Measurements from ENCODE around the gene MIPEP. TPM values are rescaled to one million over a fixed set of nuclear protein-coding genes. Genes with fewer than 3 reads are reported as not detected.

The MIPEP gene
- total and polyA plus RNA-seq, 10 of the 15 experiments (the other 5 are each of a cell fraction or from before 2014, with no cell fraction given): 15.6 to 56.2 (median 29.8) TPM

DNA sequence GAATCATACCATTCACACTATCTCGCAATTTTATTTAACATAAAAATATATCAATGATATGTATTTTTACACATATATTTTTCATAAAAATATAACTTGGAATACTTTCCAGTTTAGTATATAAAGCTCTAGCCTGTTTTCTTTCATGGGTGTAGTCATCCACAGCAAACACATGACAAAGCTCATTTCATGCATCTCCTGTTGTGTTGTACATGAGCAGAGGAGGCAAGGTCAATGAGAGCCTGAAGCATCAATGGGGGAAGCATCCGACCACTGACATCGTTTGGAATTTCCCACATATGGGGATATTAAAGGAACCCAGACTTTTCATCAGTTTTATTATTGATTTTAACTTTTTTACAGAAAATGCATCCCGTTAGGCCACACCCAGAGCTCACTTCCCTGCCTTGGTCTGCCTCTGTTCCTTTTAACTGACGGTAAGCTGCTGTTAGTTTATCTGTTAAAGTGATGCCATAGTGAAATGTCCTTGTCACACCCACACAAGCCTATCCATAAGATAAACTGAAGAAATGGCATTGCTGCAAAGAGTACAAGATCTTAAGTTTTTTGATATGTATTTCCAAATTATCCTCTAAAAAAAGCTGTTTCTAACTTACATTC lies 44.0 kb downstream of the MIPEP start:
- ATAC-seq (peak; percentile 59), FAIRE-seq (no peak), DNase-seq (ENCODE audit: low read depth, low spot score) (no peak)
- ChIA-PET RAD21 (ENCODE audit: unreplicated experiment) (interaction anchor here (0.7 to 2.6 kb wide), 15 partner anchors 10 to 378 kb away, joined by 3 to 26 read pairs (median 4); no protein-coding TSS in a partner anchor), CTCF (interaction anchor here (0.6 to 3.0 kb wide), 18 partner anchors 11 to 137 kb away, joined by 3 to 17 read pairs (median 4); partner anchors contain the start of gene MIPEP), SMC1A (ENCODE audit: uncharacterized antibody, unreplicated experiment) (interaction anchor here (0.7 to 3.2 kb wide), 24 partner anchors 10 to 136 kb away, joined by 3 to 40 read pairs (median 6); no protein-coding TSS in a partner anchor), POLR2A (interaction anchor here (1.1 to 2.2 kb wide), 4 partner anchors 21 to 49 kb away, joined by 3 to 14 read pairs (median 3); no protein-coding TSS in a partner anchor)
- Histone ChIP-seq H3K9ac (ENCODE audit: control insufficient read depth, insufficient read depth, low read length) (peak overlapping the region; percentile 38; the same call in 1 of the 2 replicates), H3K9me3 (replicated peaks; ENCODE audit: control insufficient read depth, insufficient read depth, low read length) (no peaks in the 10 kb centered on the region), H3K4me3 (0 out of 2 replicates have a peak overlapping the region, but pooled peaks have one; percentile 26), H3K36me3 (ENCODE audit: control insufficient read depth in 2 of 2, insufficient read depth in 2 of 2, low read length in 1 of 2) (no peaks in the 10 kb centered on the region), H3K4me1 (ENCODE audit: control insufficient read depth, insufficient read depth, low read length) (peaks cover 56% of the 10 kb centered on the region), H4K20me1 (ENCODE audit: control insufficient read depth, insufficient read depth) (no peaks in the 10 kb centered on the region), H3K27me3 (replicated peaks in 1 of 2; ENCODE audit: control insufficient read depth in 2 of 2, insufficient read depth in 2 of 2, low read length in 1 of 2) (no peaks in the 10 kb centered on the region), H3K4me2 (ENCODE audit: control insufficient read depth, insufficient read depth) (peak overlapping the region; percentile 67), H3K79me2 (ENCODE audit: control insufficient read depth, insufficient read depth, low read length) (no peaks in the 10 kb centered on the region), H2AFZ (ENCODE audit: control insufficient read depth, low read depth, low read length) (no peak overlapping the region; the same call in 1 of the 2 replicates), H3K27ac (ENCODE audit: control insufficient read depth, insufficient read depth) (peak overlapping the region; percentile 82)
- in situ Hi-C loops (cut with MboI) (no loop called here), intact Hi-C loops (cut with micrococcal nuclease; ENCODE audit: unreplicated experiment) (loop anchor here (5.0 kb wide), 1 partner anchor 33 kb away; no protein-coding TSS in a partner anchor)
- 38% methylated on average over 5 of the region's 5 CpGs for WGBS (ENCODE audit: insufficient coverage, insufficient replicate concordance, low lambda C conversion rate, missing lambda C conversion rate)
- no TSS peak for BruUV-seq (replicated peaks)
- peak; percentile 75; the same call in 1 of the 2 replicates for TF ChIP-seq MTA3 (IDR thresholded peaks at IDR 0.05; ENCODE audit: borderline replicate concordance, low read length)
- TF ChIP-seq SMAD5 (IDR thresholded peaks at IDR 0.05; ENCODE audit: low read depth): peak; percentile 35; the same call in 1 of the 2 replicates
- TF ChIP-seq GABPA (IDR thresholded peaks at IDR 0.05; ENCODE audit: low read depth): no peak
- no peak for TF ChIP-seq RUNX3 (IDR thresholded peaks at IDR 0.05; ENCODE audit: low read length)
- no peak for TF ChIP-seq CREB1 (IDR thresholded peaks at IDR 0.05; ENCODE audit: low read depth)
- TF ChIP-seq, protein P1, sequence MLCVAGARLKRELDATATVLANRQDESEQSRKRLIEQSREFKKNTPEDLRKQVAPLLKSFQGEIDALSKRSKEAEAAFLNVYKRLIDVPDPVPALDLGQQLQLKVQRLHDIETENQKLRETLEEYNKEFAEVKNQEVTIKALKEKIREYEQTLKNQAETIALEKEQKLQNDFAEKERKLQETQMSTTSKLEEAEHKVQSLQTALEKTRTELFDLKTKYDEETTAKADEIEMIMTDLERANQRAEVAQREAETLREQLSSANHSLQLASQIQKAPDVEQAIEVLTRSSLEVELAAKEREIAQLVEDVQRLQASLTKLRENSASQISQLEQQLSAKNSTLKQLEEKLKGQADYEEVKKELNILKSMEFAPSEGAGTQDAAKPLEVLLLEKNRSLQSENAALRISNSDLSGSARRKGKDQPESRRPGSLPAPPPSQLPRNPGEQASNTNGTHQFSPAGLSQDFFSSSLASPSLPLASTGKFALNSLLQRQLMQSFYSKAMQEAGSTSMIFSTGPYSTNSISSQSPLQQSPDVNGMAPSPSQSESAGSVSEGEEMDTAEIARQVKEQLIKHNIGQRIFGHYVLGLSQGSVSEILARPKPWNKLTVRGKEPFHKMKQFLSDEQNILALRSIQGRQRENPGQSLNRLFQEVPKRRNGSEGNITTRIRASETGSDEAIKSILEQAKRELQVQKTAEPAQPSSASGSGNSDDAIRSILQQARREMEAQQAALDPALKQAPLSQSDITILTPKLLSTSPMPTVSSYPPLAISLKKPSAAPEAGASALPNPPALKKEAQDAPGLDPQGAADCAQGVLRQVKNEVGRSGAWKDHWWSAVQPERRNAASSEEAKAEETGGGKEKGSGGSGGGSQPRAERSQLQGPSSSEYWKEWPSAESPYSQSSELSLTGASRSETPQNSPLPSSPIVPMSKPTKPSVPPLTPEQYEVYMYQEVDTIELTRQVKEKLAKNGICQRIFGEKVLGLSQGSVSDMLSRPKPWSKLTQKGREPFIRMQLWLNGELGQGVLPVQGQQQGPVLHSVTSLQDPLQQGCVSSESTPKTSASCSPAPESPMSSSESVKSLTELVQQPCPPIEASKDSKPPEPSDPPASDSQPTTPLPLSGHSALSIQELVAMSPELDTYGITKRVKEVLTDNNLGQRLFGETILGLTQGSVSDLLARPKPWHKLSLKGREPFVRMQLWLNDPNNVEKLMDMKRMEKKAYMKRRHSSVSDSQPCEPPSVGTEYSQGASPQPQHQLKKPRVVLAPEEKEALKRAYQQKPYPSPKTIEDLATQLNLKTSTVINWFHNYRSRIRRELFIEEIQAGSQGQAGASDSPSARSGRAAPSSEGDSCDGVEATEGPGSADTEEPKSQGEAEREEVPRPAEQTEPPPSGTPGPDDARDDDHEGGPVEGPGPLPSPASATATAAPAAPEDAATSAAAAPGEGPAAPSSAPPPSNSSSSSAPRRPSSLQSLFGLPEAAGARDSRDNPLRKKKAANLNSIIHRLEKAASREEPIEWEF (IDR thresholded peaks at IDR 0.05; ENCODE audit: insufficient replicate concordance, low read depth, low read length): no peak
- TF ChIP-seq, protein P2, sequence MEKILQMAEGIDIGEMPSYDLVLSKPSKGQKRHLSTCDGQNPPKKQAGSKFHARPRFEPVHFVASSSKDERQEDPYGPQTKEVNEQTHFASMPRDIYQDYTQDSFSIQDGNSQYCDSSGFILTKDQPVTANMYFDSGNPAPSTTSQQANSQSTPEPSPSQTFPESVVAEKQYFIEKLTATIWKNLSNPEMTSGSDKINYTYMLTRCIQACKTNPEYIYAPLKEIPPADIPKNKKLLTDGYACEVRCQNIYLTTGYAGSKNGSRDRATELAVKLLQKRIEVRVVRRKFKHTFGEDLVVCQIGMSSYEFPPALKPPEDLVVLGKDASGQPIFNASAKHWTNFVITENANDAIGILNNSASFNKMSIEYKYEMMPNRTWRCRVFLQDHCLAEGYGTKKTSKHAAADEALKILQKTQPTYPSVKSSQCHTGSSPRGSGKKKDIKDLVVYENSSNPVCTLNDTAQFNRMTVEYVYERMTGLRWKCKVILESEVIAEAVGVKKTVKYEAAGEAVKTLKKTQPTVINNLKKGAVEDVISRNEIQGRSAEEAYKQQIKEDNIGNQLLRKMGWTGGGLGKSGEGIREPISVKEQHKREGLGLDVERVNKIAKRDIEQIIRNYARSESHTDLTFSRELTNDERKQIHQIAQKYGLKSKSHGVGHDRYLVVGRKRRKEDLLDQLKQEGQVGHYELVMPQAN (conservative IDR thresholded peaks at IDR 0.05): no peak
- peak; percentile 15; the same call in 1 of the 2 replicates for TF ChIP-seq SPI1 (IDR thresholded peaks at IDR 0.05; ENCODE audit: borderline replicate concordance, insufficient read depth, low read depth, low read length)
- TF ChIP-seq NFXL1 (IDR thresholded peaks at IDR 0.05; ENCODE audit: borderline replicate concordance): no peak
- no peak for TF ChIP-seq JUNB (IDR thresholded peaks at IDR 0.05)
- no peak for TF ChIP-seq SREBF2 (IDR thresholded peaks at IDR 0.05; ENCODE audit: low read length)
- no peak for TF ChIP-seq RAD51 (IDR thresholded peaks at IDR 0.05)
- no peak for TF ChIP-seq FOXK2 (IDR thresholded peaks at IDR 0.05)
- no peak for TF ChIP-seq YBX1 (IDR thresholded peaks at IDR 0.05)
- TF ChIP-seq CBFB (IDR thresholded peaks at IDR 0.05; ENCODE audit: low read depth): 0 out of 2 replicates have a peak, but pooled peaks have one; percentile 51
- no peak for TF ChIP-seq IRF4 (IDR thresholded peaks at IDR 0.05; ENCODE audit: low read depth, low read length)
- no peak for TF ChIP-seq RBBP5 (conservative IDR thresholded peaks at IDR 0.05)

All from GM12878 (cell line).